Gastrocnemius medialis (tissue), 4 donors: ENCODE measurements around the gene MORN5.

Source experiments
- CTCF ChIP-seq, 5 experiments: fragments of 450-650 bp in 3 of 5; fragments of 200-600 bp in 2 of 5; sonication (generic) in 2 of 5; IDR thresholded peaks in 4 of 5; conservative IDR thresholded peaks in 1 of 5; 1 replicate in 4 of 5; 2 replicates in 1 of 5; pipeline ENCODE4 v1.5.1; 2016 to 2019; ENCODE audit warnings: antibody characterized with exemption in 5 of 5, mild to moderate bottlenecking in 3 of 5, moderate library complexity in 3 of 5
- POLR2A ChIP-seq, 2 donors: fragments of 450-650 bp; IDR thresholded peaks; one replicate each; pipeline ENCODE4 v1.6.1; 2017; ENCODE audit warnings: antibody characterized with exemption in 2 of 2, mild to moderate bottlenecking in 2 of 2, moderate library complexity in 2 of 2

GRCh38 chr9:122236681-122237080 is 77.0 kb downstream of the MORN5 start:
- TF ChIP-seq CTCF (IDR thresholded peaks at IDR 0.05 in 4 of 5, conservative IDR thresholded peaks at IDR 0.05 in 1 of 5) = no peak
- TF ChIP-seq POLR2A (IDR thresholded peaks at IDR 0.05) = no peak
